ENCODE measurements around the gene FSTL5.
"Not testable (repeated sequence)": the region's sequence is repeated elsewhere in the genome, so short reads cannot be mapped to it uniquely, and the experiment has no call there.

GRCh38 chr4:162103908-162104307 lies 59.9 kb downstream of the FSTL5 start:
- TF ChIP-seq LEF1 (IDR thresholded peaks at IDR 0.05; ENCODE audit: borderline replicate concordance); ELF4 (IDR thresholded peaks at IDR 0.05); SP1 (IDR thresholded peaks at IDR 0.05); SUZ12 (IDR thresholded peaks at IDR 0.05); FOXK2 (IDR thresholded peaks at IDR 0.05); TARDBP (IDR thresholded peaks at IDR 0.05); FOXM1 (IDR thresholded peaks at IDR 0.05; ENCODE audit: borderline replicate concordance); PKNOX1 (IDR thresholded peaks at IDR 0.05); BHLHE40 (IDR thresholded peaks at IDR 0.05; ENCODE audit: borderline replicate concordance); FOXA1 (IDR thresholded peaks at IDR 0.05); ZNF384 (IDR thresholded peaks at IDR 0.05); CTBP1 (IDR thresholded peaks at IDR 0.05; ENCODE audit: borderline replicate concordance); NFRKB (IDR thresholded peaks at IDR 0.05); HDGF (IDR thresholded peaks at IDR 0.05; ENCODE audit: borderline replicate concordance): not testable (repeated sequence)
